ENCODE measurements around the gene SLC9A4. TPM values are rescaled to one million over a fixed set of nuclear protein-coding genes. Genes with fewer than 3 reads are reported as not detected.

SLC9A4 gene
- total and polyA plus RNA-seq, 10 of the 15 experiments (the other 5 are each of a cell fraction or from before 2014, with no cell fraction given): 0.10 TPM; not detected in 9

DNA sequence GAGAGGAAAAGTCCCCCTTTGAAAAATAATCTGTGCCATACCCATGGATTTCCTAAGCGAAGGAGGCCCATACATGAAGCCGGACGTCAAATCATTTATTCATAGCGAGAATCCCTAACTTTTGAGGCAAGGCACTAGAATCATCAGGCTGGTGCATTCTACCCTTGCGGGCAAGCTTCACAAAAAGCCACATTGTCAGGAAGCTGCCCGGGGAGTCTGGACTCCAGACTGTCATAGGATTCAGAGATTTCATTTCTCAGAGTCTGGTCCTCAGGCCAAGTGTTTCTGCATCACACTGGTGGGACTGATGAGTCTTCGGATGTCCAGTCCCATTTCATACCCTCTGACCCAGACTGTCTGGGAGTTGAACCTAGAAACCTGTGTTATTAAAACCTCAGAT is 8.9 kb downstream of the SLC9A4 start (continued):
- TF ChIP-seq, protein P1, sequence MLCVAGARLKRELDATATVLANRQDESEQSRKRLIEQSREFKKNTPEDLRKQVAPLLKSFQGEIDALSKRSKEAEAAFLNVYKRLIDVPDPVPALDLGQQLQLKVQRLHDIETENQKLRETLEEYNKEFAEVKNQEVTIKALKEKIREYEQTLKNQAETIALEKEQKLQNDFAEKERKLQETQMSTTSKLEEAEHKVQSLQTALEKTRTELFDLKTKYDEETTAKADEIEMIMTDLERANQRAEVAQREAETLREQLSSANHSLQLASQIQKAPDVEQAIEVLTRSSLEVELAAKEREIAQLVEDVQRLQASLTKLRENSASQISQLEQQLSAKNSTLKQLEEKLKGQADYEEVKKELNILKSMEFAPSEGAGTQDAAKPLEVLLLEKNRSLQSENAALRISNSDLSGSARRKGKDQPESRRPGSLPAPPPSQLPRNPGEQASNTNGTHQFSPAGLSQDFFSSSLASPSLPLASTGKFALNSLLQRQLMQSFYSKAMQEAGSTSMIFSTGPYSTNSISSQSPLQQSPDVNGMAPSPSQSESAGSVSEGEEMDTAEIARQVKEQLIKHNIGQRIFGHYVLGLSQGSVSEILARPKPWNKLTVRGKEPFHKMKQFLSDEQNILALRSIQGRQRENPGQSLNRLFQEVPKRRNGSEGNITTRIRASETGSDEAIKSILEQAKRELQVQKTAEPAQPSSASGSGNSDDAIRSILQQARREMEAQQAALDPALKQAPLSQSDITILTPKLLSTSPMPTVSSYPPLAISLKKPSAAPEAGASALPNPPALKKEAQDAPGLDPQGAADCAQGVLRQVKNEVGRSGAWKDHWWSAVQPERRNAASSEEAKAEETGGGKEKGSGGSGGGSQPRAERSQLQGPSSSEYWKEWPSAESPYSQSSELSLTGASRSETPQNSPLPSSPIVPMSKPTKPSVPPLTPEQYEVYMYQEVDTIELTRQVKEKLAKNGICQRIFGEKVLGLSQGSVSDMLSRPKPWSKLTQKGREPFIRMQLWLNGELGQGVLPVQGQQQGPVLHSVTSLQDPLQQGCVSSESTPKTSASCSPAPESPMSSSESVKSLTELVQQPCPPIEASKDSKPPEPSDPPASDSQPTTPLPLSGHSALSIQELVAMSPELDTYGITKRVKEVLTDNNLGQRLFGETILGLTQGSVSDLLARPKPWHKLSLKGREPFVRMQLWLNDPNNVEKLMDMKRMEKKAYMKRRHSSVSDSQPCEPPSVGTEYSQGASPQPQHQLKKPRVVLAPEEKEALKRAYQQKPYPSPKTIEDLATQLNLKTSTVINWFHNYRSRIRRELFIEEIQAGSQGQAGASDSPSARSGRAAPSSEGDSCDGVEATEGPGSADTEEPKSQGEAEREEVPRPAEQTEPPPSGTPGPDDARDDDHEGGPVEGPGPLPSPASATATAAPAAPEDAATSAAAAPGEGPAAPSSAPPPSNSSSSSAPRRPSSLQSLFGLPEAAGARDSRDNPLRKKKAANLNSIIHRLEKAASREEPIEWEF (IDR thresholded peaks at IDR 0.05; ENCODE audit: insufficient replicate concordance, low read depth, low read length): no peak
- no peak for TF ChIP-seq ESRRA (IDR thresholded peaks at IDR 0.05; ENCODE audit: low read length)
- TF ChIP-seq WRNIP1 (IDR thresholded peaks at IDR 0.05; ENCODE audit: borderline replicate concordance, low read depth, low read length): no peak

DNA sequence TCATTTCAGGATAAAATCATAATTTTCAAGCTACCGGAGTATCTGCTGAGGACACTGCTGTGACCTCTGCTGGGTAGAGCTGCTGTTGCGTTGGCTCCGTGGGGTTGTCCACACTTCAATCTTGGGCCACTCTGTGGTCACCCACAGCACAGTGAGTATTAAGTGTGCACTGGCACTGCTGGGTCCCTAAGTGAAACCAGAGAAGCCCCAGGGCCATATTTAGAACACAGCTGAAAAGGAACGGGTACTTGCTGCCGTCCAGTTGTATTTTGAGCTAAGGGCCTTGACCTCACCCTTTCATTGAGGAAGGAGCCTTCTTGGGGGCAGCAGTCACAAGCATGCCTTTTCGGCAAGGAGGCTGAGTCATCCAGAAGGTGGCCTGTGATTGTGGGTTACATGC is 10.1 kb downstream of the SLC9A4 start:
- no peaks in the 10 kb centered on the region for H4K20me1 ChIP-seq (ENCODE audit: control insufficient read depth, insufficient read depth)
- no peak overlapping the region for H3K4me2 ChIP-seq (ENCODE audit: control insufficient read depth, insufficient read depth)
- no peak overlapping the region for H3K27ac ChIP-seq (ENCODE audit: control insufficient read depth, insufficient read depth)
- no peak overlapping the region for H3K9ac ChIP-seq (ENCODE audit: control insufficient read depth, insufficient read depth, low read length)
- H3K79me2 ChIP-seq (ENCODE audit: control insufficient read depth, insufficient read depth, low read length): no peaks in the 10 kb centered on the region
- in situ Hi-C loops (cut with MboI) (no loop called here), intact Hi-C loops (cut with micrococcal nuclease; ENCODE audit: unreplicated experiment) (no loop called here)
- ChIA-PET RAD21 (ENCODE audit: unreplicated experiment) (no interaction called here), POLR2A (no interaction called here), CTCF (interaction anchor here (0.9 to 3.3 kb wide), 2 partner anchors 10 to 30 kb away, joined by 3 to 30 read pairs; partner anchors contain the start of gene SLC9A4), SMC1A (ENCODE audit: uncharacterized antibody, unreplicated experiment) (no interaction called here)
- no peaks in the 10 kb centered on the region; the same call in 2 of the 3 replicates for H3K9me3 ChIP-seq (replicated peaks; ENCODE audit: control insufficient read depth, insufficient read depth, low read length)
- 48% methylated on average over 6 of the region's 6 CpGs for WGBS (ENCODE audit: insufficient coverage, insufficient replicate concordance, low lambda C conversion rate, missing lambda C conversion rate)
- no peaks in the 10 kb centered on the region; a peak in 3 of 4 replicates for H3K27me3 ChIP-seq (replicated peaks in 1 of 2; ENCODE audit: control insufficient read depth in 2 of 2, insufficient read depth in 2 of 2, low read length in 1 of 2)
- no peaks in the 10 kb centered on the region for H3K4me1 ChIP-seq (ENCODE audit: control insufficient read depth, insufficient read depth, low read length)
- no peak overlapping the region for H3K4me3 ChIP-seq
- H3K36me3 ChIP-seq (ENCODE audit: control insufficient read depth in 2 of 2, insufficient read depth in 2 of 2, low read length in 1 of 2): no peaks in the 10 kb centered on the region
- DNase-seq (ENCODE audit: low read depth, low spot score) (no peak), FAIRE-seq (no peak), ATAC-seq (no peak)
- H2AFZ ChIP-seq (ENCODE audit: control insufficient read depth, low read depth, low read length): no peak overlapping the region
- BruUV-seq (replicated peaks): no TSS peak
- TF ChIP-seq ZNF207 (IDR thresholded peaks at IDR 0.05; ENCODE audit: borderline replicate concordance) (no peak), IKZF2 (IDR thresholded peaks at IDR 0.05) (no peak), NFYA (IDR thresholded peaks at IDR 0.05; ENCODE audit: borderline replicate concordance, low read depth, low read length) (no peak), YY1 (IDR thresholded peaks at IDR 0.05; ENCODE audit: low read depth, low read length) (no peak), SIX5 (IDR thresholded peaks at IDR 0.05; ENCODE audit: low read depth, low read length, severe bottlenecking) (no peak), CHD4 (IDR thresholded peaks at IDR 0.05) (no peak), RUNX3 (IDR thresholded peaks at IDR 0.05; ENCODE audit: low read length) (no peak), ZNF622 (IDR thresholded peaks at IDR 0.05) (no peak), SMC3 (IDR thresholded peaks at IDR 0.05; ENCODE audit: borderline replicate concordance, low read length) (no peak), NFXL1 (IDR thresholded peaks at IDR 0.05; ENCODE audit: borderline replicate concordance) (no peak), TAF1 (IDR thresholded peaks at IDR 0.05; ENCODE audit: borderline replicate concordance, low read depth, low read length) (no peak), ZNF274 (IDR thresholded peaks at IDR 0.05; ENCODE audit: insufficient read depth, insufficient read length) (no peak), STAT3 (IDR thresholded peaks at IDR 0.05; ENCODE audit: low read depth, low read length) (no peak), EP300 (IDR thresholded peaks at IDR 0.05; ENCODE audit: borderline replicate concordance in 1 of 2, control insufficient read depth in 1 of 2, low read depth in 2 of 2, low read length in 2 of 2) (no peak), SUZ12 (IDR thresholded peaks at IDR 0.05; ENCODE audit: unreplicated experiment) (no peak), LARP7 (IDR thresholded peaks at IDR 0.05) (no peak)
- TF ChIP-seq, protein P2, sequence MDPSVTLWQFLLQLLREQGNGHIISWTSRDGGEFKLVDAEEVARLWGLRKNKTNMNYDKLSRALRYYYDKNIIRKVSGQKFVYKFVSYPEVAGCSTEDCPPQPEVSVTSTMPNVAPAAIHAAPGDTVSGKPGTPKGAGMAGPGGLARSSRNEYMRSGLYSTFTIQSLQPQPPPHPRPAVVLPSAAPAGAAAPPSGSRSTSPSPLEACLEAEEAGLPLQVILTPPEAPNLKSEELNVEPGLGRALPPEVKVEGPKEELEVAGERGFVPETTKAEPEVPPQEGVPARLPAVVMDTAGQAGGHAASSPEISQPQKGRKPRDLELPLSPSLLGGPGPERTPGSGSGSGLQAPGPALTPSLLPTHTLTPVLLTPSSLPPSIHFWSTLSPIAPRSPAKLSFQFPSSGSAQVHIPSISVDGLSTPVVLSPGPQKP (IDR thresholded peaks at IDR 0.05; ENCODE audit: low read depth, low read length): no peak
